GM18517 (cell line): ENCODE measurements around the gene CIP2A.

Source experiments
- ATAC-seq: cut with Tn5 transposase; IDR thresholded peaks from one replicate; pipeline ENCODE4 v1.9.1; 2021; ENCODE audit warnings: mild to moderate bottlenecking, moderate library complexity; ENCODE audit not compliant: unreplicated experiment

Gene CIP2A

GRCh38 chr3:108565506-108565905 lies 23.7 kb downstream of the CIP2A start:
- no peak for ATAC-seq

DNA sequence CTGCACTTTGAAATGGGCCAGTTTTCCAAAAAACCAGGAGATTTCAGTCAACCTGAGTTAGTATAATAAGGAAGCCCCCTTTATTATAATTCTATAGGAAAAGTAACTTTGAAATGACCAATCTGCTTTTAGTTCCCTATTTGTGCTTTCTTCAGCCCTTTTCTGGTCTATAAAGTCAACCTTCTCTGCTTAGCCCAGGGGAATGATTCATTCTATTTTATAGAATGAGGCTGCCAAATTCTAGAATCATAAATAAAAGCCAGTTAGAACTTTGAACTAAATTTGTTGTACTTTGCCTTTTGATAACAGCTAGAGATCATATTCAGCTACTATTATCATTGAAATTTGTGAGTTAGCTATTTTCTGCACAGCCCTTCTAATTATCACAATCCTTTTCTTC lies 24.7 kb downstream of the CIP2A start:
- no peak for ATAC-seq

- ATAC-seq, result no peak
Observed at GRCh38 chr3:108562565-108562964, 26.7 kb downstream of the CIP2A start.

GRCh38 chr3:108555966-108556581 lies 33.2 kb downstream of the CIP2A start:
- no peak for ATAC-seq

GRCh38 chr3:108554913-108555571 lies 34.2 kb downstream of the CIP2A start:
- no peak for ATAC-seq

DNA sequence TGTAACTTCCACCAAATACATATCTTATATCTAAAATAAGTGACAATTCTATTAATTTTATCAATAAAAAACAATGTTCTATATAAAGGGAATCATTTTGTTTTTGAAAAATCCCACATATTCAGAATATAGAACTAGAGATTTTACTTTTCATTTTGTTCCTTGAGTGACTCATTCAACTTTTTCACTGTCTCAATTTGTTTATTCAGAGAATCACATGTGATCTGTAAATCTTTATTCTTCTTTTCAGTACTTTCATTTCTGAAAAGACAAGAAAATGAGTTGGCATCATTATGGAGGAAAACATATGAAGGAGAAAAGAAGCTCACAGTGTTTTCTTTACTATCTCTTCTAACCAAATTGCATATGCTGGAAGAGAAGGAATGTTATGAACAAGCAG lies 35.0 kb downstream of the CIP2A start:
- ATAC-seq, result no peak

- ATAC-seq, result peak; percentile 85
Observed at GRCh38 chr3:108552267-108553159, 36.7 kb downstream of the CIP2A start.

DNA sequence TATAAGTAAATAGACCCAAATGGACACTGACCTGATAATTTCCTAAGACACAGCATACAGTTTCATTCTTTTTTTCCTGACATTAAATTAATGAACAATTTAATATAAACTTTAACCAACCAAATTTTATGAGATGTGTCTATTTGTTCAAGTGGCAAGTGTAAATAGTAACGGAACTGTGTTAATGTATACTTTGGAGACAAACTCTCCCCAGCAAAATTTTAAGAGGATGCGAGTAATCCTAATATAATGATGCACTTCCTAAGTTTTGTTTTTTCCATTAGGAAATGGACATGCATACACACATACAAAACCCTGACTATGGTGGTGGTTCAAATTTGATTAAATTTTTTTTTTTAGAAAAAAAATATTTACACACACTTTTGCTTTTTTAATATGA lies 40.4 kb downstream of the CIP2A start:
- ATAC-seq, result no peak

DNA sequence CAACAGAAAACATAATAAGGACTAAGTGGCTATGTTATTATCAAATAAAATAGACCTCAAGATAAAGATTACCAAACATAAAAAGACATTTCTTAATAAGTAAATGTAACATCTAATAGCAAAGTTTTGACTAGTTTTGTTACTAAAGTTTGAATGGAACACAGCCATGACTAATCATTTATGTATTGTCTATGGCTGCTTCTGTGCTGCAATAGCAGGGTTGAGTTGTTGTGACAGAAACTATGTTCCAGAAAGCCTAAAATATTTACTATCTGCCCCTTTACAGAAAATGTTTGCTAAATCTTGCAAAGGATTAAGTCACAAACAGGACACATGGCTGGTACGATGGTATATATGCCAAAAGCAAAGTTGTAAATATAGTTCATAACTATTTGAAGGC lies 40.9 kb downstream of the CIP2A start:
- ATAC-seq, result no peak

GRCh38 chr3:108546692-108547091 lies 42.5 kb downstream of the CIP2A start:
- no peak for ATAC-seq

DNA sequence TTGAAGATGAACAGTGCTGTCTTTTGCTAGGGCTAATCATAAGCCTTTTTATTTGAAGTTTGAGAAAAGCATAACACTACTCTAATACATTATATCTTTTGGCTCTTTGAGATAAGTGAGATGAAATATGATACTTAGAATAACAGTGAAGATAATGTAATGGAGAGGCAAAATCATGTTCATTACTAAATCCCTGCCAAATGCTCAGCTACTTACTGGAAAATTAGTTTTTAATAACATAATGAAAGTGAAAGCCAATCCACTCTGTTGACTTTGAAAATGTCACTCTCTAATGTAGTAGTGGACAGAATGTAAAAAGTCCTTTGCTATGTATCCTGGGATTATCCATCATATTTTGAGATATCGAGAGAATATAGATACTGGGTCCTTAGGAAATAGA lies 43.0 kb downstream of the CIP2A start:
- ATAC-seq, result no peak

DNA sequence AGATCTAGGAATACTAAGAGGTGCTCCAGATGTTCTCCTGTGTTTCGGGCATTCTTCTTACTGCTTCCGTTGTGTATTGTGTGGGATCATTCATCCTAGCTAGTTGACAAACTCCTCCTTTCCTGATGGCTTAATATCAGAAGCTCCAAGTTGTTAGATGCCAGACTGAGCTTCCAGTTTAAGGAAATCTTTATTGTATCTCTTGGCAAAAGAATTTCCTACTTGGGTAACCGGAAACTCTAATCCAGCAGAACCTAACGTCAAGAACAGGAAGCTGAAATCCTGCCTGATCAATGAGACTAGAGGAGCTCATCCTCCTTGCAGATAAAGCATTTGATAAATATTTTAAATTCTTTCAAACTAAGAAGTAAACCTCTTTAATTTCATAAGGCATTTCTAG lies 51.2 kb downstream of the CIP2A start:
- no peak for ATAC-seq

DNA sequence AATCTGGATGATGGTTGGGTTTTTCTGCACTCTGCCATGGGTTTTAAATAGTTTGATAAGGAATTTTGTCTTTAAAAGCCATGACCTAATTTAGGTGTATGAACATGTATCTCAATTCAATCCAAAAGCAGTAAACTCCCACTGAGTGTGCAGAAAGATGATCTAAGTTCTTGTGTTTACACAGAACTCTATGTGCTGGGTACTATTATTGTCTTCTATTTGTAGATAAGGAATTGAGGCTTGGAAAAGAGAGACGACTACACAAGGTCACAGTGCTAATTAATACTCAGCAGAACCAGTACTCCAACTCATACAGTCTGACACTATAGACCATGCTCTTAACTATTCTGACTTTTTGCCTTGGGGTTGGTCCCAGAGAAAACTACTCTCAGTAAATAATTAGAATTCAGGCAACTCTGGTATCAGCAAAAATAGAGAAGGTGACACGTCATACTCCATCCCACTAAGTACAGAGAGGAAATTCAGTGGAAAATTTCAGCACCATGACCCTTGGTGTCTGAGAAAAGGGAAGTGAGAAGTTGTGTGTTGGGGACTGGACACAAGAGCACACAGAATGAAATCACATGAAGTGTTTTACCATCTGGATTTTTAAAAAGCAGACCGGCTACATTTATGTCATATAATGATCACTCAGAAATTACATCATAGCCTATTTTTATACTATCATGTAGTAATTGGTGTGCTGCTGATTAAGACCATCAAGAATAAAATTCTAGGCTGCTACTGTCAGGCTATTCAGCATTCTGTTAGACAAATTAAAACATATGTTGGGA lies 60.6 kb downstream of the CIP2A start:
- ATAC-seq, result peak; percentile 96

- no peak for ATAC-seq
Observed at GRCh38 chr3:108527817-108528216, 61.4 kb downstream of the CIP2A start.

GRCh38 chr3:108527109-108527508 lies 62.1 kb downstream of the CIP2A start:
- ATAC-seq, result no peak

DNA sequence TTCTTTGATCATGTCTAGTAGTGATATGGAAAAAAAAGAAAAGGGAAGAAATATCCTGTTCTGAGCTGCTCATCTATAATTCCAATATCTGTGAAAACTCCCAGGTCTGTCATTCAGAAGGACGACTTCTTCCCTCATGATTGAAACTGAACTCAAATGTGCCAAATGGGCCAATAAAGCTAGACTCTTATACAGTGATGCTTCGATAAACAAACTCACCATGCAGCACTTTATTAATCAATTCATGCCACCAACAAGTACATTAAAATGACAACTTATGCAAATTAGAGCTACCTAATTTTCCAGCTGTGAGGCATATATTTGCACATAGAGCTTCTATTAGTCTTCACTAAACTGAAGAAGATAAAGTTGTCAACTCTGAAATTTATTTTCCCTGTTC lies 63.3 kb downstream of the CIP2A start:
- ATAC-seq, result no peak

GRCh38 chr3:108525256-108525655 lies 64.0 kb downstream of the CIP2A start:
- ATAC-seq, result no peak

GRCh38 chr3:108524537-108524936 lies 64.7 kb downstream of the CIP2A start:
- no peak for ATAC-seq

DNA sequence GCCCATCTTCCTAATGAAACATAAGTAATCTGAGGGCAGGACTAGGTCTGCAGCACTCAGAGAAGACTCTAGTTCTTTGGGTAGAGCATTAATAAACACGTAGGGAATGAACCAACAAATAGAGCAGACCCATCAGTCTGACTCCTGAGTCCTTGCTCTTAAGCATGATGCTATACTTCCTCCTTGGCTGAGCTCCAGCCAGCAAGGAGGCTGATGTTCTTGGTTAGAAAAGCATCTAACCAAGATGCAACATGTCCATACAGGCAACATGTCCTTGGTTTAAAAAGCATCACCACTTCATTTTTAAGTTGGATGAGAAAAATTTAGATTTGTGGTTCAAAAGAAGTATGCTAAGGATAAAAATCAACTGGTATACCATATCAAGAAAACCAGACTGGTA lies 70.3 kb downstream of the CIP2A start:
- ATAC-seq, result no peak

- ATAC-seq, result no peak
Observed at GRCh38 chr3:108516881-108517280, 72.4 kb downstream of the CIP2A start.

DNA sequence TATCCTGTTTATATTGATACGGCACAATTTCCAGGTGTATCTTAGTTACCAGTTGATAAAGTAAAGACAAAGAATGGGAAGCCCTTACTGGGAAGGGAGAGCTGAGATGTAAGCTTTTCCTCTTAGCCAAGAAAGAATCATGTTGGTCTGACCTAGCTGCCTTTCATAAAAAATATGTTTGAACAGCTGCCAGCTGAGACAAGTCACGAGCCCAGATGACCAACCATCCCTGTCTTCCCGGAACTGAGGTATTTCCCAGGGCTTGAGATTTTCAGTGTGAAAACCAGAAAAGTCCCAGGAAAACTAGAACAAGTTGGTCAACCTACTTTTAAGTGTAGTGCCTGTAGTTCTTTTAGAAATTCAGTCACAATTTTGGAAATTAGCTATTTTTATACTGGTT lies 75.3 kb downstream of the CIP2A start:
- no peak for ATAC-seq
